Measurements from ENCODE around the gene OR2V2.

- TF ChIP-seq CTCF (IDR thresholded peaks at IDR 0.05) (no peak), POLR2AphosphoS5 (IDR thresholded peaks at IDR 0.05) (no peak), POLR2A (IDR thresholded peaks at IDR 0.05) (no peak), EP300 (IDR thresholded peaks at IDR 0.05) (no peak)
Measured at GRCh38 chr5:181184845-181185216, 37.4 kb downstream of the OR2V2 start.

Data from gastroesophageal sphincter (tissue), 3 donors.